ENCODE measurements around the gene CA10.

CA10 gene

GRCh38 chr17:51951741-51952140 lies 206.8 kb downstream of the CA10 start:
- Histone ChIP-seq H3K27ac (ENCODE audit: low read depth, low read length) (no peak overlapping the region), H3K4me1 (ENCODE audit: control insufficient read depth, insufficient read depth, low read length) (no peaks in the 10 kb centered on the region), H3K9me3 (ENCODE audit: control insufficient read depth, insufficient read depth, low read length) (no peaks in the 10 kb centered on the region), H3K36me3 (ENCODE audit: control insufficient read depth, insufficient read depth, low read length) (no peaks in the 10 kb centered on the region), H3K9ac (ENCODE audit: low read depth, low read length) (no peak overlapping the region), H3K4me3 (ENCODE audit: low read depth, low read length) (no peak overlapping the region), H3K27me3 (ENCODE audit: control insufficient read depth, insufficient read depth, low read length) (no peaks in the 10 kb centered on the region)

GRCh38 chr17:51948128-51948527 lies 210.4 kb downstream of the CA10 start:
- H3K9ac ChIP-seq (ENCODE audit: low read depth, low read length), result no peak overlapping the region
- no peaks in the 10 kb centered on the region for H3K9me3 ChIP-seq (ENCODE audit: control insufficient read depth, insufficient read depth, low read length)
- no peak overlapping the region for H3K4me3 ChIP-seq (ENCODE audit: low read depth, low read length)
- no peak overlapping the region for H3K27ac ChIP-seq (ENCODE audit: low read depth, low read length)
- no peaks in the 10 kb centered on the region for H3K27me3 ChIP-seq (ENCODE audit: control insufficient read depth, insufficient read depth, low read length)
- no peaks in the 10 kb centered on the region for H3K36me3 ChIP-seq (ENCODE audit: control insufficient read depth, insufficient read depth, low read length)
- no peaks in the 10 kb centered on the region for H3K4me1 ChIP-seq (ENCODE audit: control insufficient read depth, insufficient read depth, low read length)

GRCh38 chr17:51947160-51947735 lies 211.3 kb downstream of the CA10 start:
- no peaks in the 10 kb centered on the region for H3K4me1 ChIP-seq (ENCODE audit: control insufficient read depth, insufficient read depth, low read length)
- H3K9me3 ChIP-seq (ENCODE audit: control insufficient read depth, insufficient read depth, low read length), result no peaks in the 10 kb centered on the region
- no peaks in the 10 kb centered on the region for H3K36me3 ChIP-seq (ENCODE audit: control insufficient read depth, insufficient read depth, low read length)
- H3K27me3 ChIP-seq (ENCODE audit: control insufficient read depth, insufficient read depth, low read length), result no peaks in the 10 kb centered on the region
- H3K27ac ChIP-seq (ENCODE audit: low read depth, low read length), result no peak overlapping the region
- H3K4me3 ChIP-seq (ENCODE audit: low read depth, low read length), result no peak overlapping the region
- no peak overlapping the region for H3K9ac ChIP-seq (ENCODE audit: low read depth, low read length)

GRCh38 chr17:51946311-51946710 lies 212.2 kb downstream of the CA10 start:
- no peaks in the 10 kb centered on the region for H3K27me3 ChIP-seq (ENCODE audit: control insufficient read depth, insufficient read depth, low read length)
- no peak overlapping the region for H3K27ac ChIP-seq (ENCODE audit: low read depth, low read length)
- no peak overlapping the region for H3K9ac ChIP-seq (ENCODE audit: low read depth, low read length)
- H3K9me3 ChIP-seq (ENCODE audit: control insufficient read depth, insufficient read depth, low read length), result no peaks in the 10 kb centered on the region
- H3K36me3 ChIP-seq (ENCODE audit: control insufficient read depth, insufficient read depth, low read length), result no peaks in the 10 kb centered on the region
- H3K4me3 ChIP-seq (ENCODE audit: low read depth, low read length), result no peak overlapping the region
- H3K4me1 ChIP-seq (ENCODE audit: control insufficient read depth, insufficient read depth, low read length), result no peaks in the 10 kb centered on the region

- no peak overlapping the region for H3K4me3 ChIP-seq (ENCODE audit: low read depth, low read length)
- H3K27me3 ChIP-seq (ENCODE audit: control insufficient read depth, insufficient read depth, low read length), result no peaks in the 10 kb centered on the region
- H3K4me1 ChIP-seq (ENCODE audit: control insufficient read depth, insufficient read depth, low read length), result no peaks in the 10 kb centered on the region
- no peak overlapping the region for H3K9ac ChIP-seq (ENCODE audit: low read depth, low read length)
- no peak overlapping the region for H3K27ac ChIP-seq (ENCODE audit: low read depth, low read length)
- no peaks in the 10 kb centered on the region for H3K9me3 ChIP-seq (ENCODE audit: control insufficient read depth, insufficient read depth, low read length)
- H3K36me3 ChIP-seq (ENCODE audit: control insufficient read depth, insufficient read depth, low read length), result no peaks in the 10 kb centered on the region
These were observed 217.2 kb downstream of the CA10 start for GRCh38 chr17:51941272-51941671.

GRCh38 chr17:51937264-51937663 lies 221.2 kb downstream of the CA10 start:
- Histone ChIP-seq H3K27me3 (ENCODE audit: control insufficient read depth, insufficient read depth, low read length) (no peaks in the 10 kb centered on the region), H3K4me3 (ENCODE audit: low read depth, low read length) (no peak overlapping the region), H3K4me1 (ENCODE audit: control insufficient read depth, insufficient read depth, low read length) (no peaks in the 10 kb centered on the region), H3K36me3 (ENCODE audit: control insufficient read depth, insufficient read depth, low read length) (no peaks in the 10 kb centered on the region), H3K27ac (ENCODE audit: low read depth, low read length) (no peak overlapping the region), H3K9me3 (ENCODE audit: control insufficient read depth, insufficient read depth, low read length) (no peaks in the 10 kb centered on the region), H3K9ac (ENCODE audit: low read depth, low read length) (no peak overlapping the region)

- no peaks in the 10 kb centered on the region for H3K36me3 ChIP-seq (ENCODE audit: control insufficient read depth, insufficient read depth, low read length)
- no peak overlapping the region for H3K4me3 ChIP-seq (ENCODE audit: low read depth, low read length)
- no peaks in the 10 kb centered on the region for H3K4me1 ChIP-seq (ENCODE audit: control insufficient read depth, insufficient read depth, low read length)
- no peaks in the 10 kb centered on the region for H3K9me3 ChIP-seq (ENCODE audit: control insufficient read depth, insufficient read depth, low read length)
- no peak overlapping the region for H3K27ac ChIP-seq (ENCODE audit: low read depth, low read length)
- H3K27me3 ChIP-seq (ENCODE audit: control insufficient read depth, insufficient read depth, low read length), result no peaks in the 10 kb centered on the region
- H3K9ac ChIP-seq (ENCODE audit: low read depth, low read length), result no peak overlapping the region
These were observed 223.0 kb downstream of the CA10 start for GRCh38 chr17:51935477-51935876.

GRCh38 chr17:51933647-51934046 lies 224.9 kb downstream of the CA10 start:
- Histone ChIP-seq H3K36me3 (ENCODE audit: control insufficient read depth, insufficient read depth, low read length) (no peaks in the 10 kb centered on the region), H3K27me3 (ENCODE audit: control insufficient read depth, insufficient read depth, low read length) (no peaks in the 10 kb centered on the region), H3K4me3 (ENCODE audit: low read depth, low read length) (no peak overlapping the region), H3K4me1 (ENCODE audit: control insufficient read depth, insufficient read depth, low read length) (no peaks in the 10 kb centered on the region), H3K27ac (ENCODE audit: low read depth, low read length) (no peak overlapping the region), H3K9ac (ENCODE audit: low read depth, low read length) (no peak overlapping the region), H3K9me3 (ENCODE audit: control insufficient read depth, insufficient read depth, low read length) (no peaks in the 10 kb centered on the region)

- Histone ChIP-seq H3K36me3 (ENCODE audit: control insufficient read depth, insufficient read depth, low read length) (no peaks in the 10 kb centered on the region), H3K27me3 (ENCODE audit: control insufficient read depth, insufficient read depth, low read length) (no peaks in the 10 kb centered on the region), H3K4me1 (ENCODE audit: control insufficient read depth, insufficient read depth, low read length) (peaks cover 20% of the 10 kb centered on the region), H3K27ac (ENCODE audit: low read depth, low read length) (no peak overlapping the region), H3K9ac (ENCODE audit: low read depth, low read length) (no peak overlapping the region), H3K9me3 (ENCODE audit: control insufficient read depth, insufficient read depth, low read length) (no peaks in the 10 kb centered on the region), H3K4me3 (ENCODE audit: low read depth, low read length) (no peak overlapping the region)
These were observed 232.1 kb downstream of the CA10 start for GRCh38 chr17:51926448-51926847.

- H3K9me3 ChIP-seq (ENCODE audit: control insufficient read depth, insufficient read depth, low read length), result no peaks in the 10 kb centered on the region
- H3K27ac ChIP-seq (ENCODE audit: low read depth, low read length), result no peak overlapping the region
- H3K4me1 ChIP-seq (ENCODE audit: control insufficient read depth, insufficient read depth, low read length), result peaks cover 28% of the 10 kb centered on the region
- no peaks in the 10 kb centered on the region for H3K27me3 ChIP-seq (ENCODE audit: control insufficient read depth, insufficient read depth, low read length)
- no peak overlapping the region for H3K4me3 ChIP-seq (ENCODE audit: low read depth, low read length)
- H3K36me3 ChIP-seq (ENCODE audit: control insufficient read depth, insufficient read depth, low read length), result no peaks in the 10 kb centered on the region
- H3K9ac ChIP-seq (ENCODE audit: low read depth, low read length), result no peak overlapping the region
These were observed 237.0 kb downstream of the CA10 start for GRCh38 chr17:51921500-51921899.

- H3K36me3 ChIP-seq (ENCODE audit: control insufficient read depth, insufficient read depth, low read length), result no peaks in the 10 kb centered on the region
- H3K4me3 ChIP-seq (ENCODE audit: low read depth, low read length), result no peak overlapping the region
- H3K27ac ChIP-seq (ENCODE audit: low read depth, low read length), result no peak overlapping the region
- H3K9ac ChIP-seq (ENCODE audit: low read depth, low read length), result no peak overlapping the region
- no peaks in the 10 kb centered on the region for H3K27me3 ChIP-seq (ENCODE audit: control insufficient read depth, insufficient read depth, low read length)
- H3K9me3 ChIP-seq (ENCODE audit: control insufficient read depth, insufficient read depth, low read length), result no peaks in the 10 kb centered on the region
- H3K4me1 ChIP-seq (ENCODE audit: control insufficient read depth, insufficient read depth, low read length), result peaks cover 26% of the 10 kb centered on the region
These were observed 243.9 kb downstream of the CA10 start for GRCh38 chr17:51914577-51914976.

Data from HUES48 (cell line).